Prostate gland (tissue), 2 donors: ENCODE data around the gene APC.

Experiments used
- POLR2A ChIP-seq: fragments of 450-650 bp; IDR thresholded peaks from one replicate; pipeline ENCODE4 v1.6.1; 2016; ENCODE audit warnings: antibody characterized with exemption, mild to moderate bottlenecking
- POLR2AphosphoS5 ChIP-seq: sonication (generic); formaldehyde crosslinking; IDR thresholded peaks from one replicate; pipeline ENCODE4 v1.6.1; 2017; ENCODE audit warnings: antibody characterized with exemption
- TF ChIP-seq, protein P1 (sequence below), 4 experiments: fragments of 200-600 bp in 2 of 4; fragments of 450-650 bp in 2 of 4; sonication (generic) in 2 of 4; IDR thresholded peaks; 1 replicate in 3 of 4; 2 replicates in 1 of 4; pipeline ENCODE4 v1.5.1; 2016 to 2019; ENCODE audit warnings: antibody characterized with exemption in 4 of 4, mild to moderate bottlenecking in 2 of 4, moderate library complexity in 2 of 4

DNA sequence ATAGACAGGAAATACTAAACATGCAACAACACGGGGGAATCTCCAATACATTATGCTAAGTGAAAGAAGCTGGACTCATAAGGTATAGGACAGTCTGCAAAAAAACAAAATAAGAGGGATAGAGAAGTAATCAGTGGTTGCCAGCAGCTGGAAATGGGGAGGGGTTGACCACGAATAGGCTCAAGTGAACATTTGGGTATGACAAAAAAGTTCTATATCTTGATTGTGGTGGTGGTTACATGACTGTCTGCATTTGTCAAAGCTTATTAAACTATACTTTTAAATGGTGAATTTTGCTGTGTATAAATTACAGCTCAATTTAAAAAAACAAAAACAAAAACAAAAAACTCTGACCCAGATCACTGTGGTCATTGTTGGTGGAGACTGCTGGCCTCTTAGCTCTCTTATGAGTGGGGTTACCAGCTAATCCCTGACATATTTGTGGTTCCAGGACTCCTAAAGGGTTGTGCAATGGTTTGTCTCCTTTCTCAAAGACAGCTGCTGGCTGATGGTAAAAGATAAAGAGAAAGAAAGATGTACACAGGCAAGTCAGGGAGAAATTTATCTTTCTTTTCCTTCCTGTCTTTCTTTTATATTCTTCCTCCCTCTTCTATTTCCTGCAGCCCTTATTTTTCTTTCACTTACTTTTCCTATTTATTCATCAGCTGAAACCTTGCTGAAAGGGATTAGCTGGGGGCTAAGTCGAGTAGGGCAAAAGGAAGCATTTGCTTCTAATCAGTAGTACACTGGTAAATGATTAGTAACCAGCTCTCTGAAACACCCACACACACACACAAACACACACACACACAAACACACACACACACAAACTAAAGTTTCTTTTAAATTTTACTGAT is 42.6 kb upstream of the APC start:
- TF ChIP-seq POLR2A: no peak
- TF ChIP-seq, protein P1, sequence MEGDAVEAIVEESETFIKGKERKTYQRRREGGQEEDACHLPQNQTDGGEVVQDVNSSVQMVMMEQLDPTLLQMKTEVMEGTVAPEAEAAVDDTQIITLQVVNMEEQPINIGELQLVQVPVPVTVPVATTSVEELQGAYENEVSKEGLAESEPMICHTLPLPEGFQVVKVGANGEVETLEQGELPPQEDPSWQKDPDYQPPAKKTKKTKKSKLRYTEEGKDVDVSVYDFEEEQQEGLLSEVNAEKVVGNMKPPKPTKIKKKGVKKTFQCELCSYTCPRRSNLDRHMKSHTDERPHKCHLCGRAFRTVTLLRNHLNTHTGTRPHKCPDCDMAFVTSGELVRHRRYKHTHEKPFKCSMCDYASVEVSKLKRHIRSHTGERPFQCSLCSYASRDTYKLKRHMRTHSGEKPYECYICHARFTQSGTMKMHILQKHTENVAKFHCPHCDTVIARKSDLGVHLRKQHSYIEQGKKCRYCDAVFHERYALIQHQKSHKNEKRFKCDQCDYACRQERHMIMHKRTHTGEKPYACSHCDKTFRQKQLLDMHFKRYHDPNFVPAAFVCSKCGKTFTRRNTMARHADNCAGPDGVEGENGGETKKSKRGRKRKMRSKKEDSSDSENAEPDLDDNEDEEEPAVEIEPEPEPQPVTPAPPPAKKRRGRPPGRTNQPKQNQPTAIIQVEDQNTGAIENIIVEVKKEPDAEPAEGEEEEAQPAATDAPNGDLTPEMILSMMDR (IDR thresholded peaks at IDR 0.05): no peak
- no peak for TF ChIP-seq POLR2AphosphoS5
